Rectal smooth muscle tissue (tissue), 1 donor: ENCODE results near the gene NCSTN.

ENCODE experiments used
- H3K27ac ChIP-seq: one replicate; pipeline ENCODE4 v1.7.0; 2013; ENCODE audit warnings: low read depth, low read length, inconsistent platforms
- H3K27me3 ChIP-seq: one replicate; pipeline ENCODE4 v1.7.0; 2013; ENCODE audit warnings: low read length; ENCODE audit not compliant: control insufficient read depth, insufficient read depth
- H3K36me3 ChIP-seq: one replicate; pipeline ENCODE4 v1.7.0; 2013; ENCODE audit warnings: low read length; ENCODE audit not compliant: control insufficient read depth, insufficient read depth
- H3K4me1 ChIP-seq: one replicate; pipeline ENCODE4 v1.7.0; 2013; ENCODE audit warnings: low read length; ENCODE audit not compliant: control insufficient read depth, insufficient read depth
- H3K4me3 ChIP-seq: one replicate; pipeline ENCODE4 v1.7.0; 2013; ENCODE audit warnings: low read length
- H3K9ac ChIP-seq: one replicate; pipeline ENCODE4 v1.7.0; 2013; ENCODE audit warnings: low read length

Gene NCSTN

DNA sequence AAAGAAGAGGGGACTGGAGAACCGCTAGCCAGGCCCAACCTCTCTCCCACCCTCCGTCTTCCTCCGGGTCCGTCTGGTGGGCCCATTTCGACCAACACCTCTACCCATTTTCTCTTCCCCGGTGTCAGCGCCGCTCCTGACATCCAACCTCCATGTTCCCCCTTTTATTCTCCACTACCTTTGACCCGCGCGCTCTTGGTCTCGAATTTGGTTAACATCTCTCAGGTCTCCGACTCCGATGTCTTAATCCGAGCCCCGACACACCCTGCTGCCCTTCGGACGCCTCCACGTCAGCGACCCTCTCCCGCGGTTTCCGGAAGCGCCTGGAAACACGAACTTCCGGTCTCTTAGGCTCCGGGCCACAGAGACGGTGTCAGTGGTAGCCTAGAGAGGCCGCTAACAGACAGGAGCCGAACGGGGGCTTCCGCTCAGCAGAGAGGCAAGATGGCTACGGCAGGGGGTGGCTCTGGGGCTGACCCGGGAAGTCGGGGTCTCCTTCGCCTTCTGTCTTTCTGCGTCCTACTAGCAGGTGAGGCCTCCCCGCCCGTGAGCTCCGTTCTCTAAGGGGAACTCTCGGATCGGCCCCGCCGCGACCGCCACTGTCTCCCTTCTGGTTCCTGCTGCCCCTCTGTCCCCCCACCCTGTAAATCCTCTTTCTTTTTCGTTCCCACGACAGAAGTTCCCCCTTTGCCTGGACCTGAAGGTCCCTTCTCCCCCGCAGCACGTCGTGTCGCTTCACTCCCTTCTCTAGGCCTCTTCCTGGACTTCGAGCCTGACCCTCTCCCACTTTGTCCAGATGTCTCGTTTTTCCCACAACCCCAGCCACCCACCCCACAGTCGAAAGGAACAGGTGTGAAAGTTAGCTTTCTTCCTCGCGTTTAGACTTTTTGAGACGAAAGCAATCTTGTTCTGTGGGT, at the start of gene NCSTN, which contains the start of gene COPA:
Gene NCSTN (plus strand): TSS at position 431 of the 917 bp plus-strand sequence. CDS start 14 bp downstream, at position 445.
Gene COPA (minus strand): TSS at position 298 of the 917 bp plus-strand sequence. CDS start 80 bp downstream, at position 218.
- peaks cover 3% of the 10 kb centered on the region for H3K4me1 ChIP-seq
- H3K27me3 ChIP-seq = no peaks in the 10 kb centered on the region
- H3K9ac ChIP-seq = peak within 1 kb of the TSS; percentile 99
- H3K36me3 ChIP-seq = peaks cover 11% of the 10 kb centered on the region
- peak within 1 kb of the TSS; percentile 88 for H3K27ac ChIP-seq
- peak within 1 kb of the TSS; percentile 96 for H3K4me3 ChIP-seq

DNA sequence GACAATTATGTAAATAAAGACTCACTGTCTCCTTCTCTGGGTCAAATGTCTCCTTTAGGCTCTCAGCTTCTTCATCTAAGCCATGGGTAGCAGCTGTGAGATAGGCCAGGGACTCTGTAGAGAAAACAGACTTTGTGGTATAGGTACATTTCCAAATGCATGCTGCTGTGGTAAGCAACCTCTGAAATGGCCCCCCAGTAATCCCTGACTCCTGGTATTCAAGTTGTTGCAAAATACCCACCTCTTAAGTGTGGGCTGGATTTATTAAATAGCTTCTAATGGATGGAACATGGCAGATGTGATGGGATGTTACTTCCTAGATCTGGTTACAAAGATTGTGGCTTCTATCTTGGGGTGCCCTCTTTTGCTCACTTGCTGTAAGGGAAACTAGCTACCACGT, 47.1 kb upstream of the NCSTN start:
- no peak overlapping the region for H3K4me3 ChIP-seq
- peaks cover 73% of the 10 kb centered on the region for H3K36me3 ChIP-seq
- H3K27me3 ChIP-seq = no peaks in the 10 kb centered on the region
- H3K27ac ChIP-seq = no peak overlapping the region
- H3K4me1 ChIP-seq = no peaks in the 10 kb centered on the region
- H3K9ac ChIP-seq = no peak overlapping the region

DNA sequence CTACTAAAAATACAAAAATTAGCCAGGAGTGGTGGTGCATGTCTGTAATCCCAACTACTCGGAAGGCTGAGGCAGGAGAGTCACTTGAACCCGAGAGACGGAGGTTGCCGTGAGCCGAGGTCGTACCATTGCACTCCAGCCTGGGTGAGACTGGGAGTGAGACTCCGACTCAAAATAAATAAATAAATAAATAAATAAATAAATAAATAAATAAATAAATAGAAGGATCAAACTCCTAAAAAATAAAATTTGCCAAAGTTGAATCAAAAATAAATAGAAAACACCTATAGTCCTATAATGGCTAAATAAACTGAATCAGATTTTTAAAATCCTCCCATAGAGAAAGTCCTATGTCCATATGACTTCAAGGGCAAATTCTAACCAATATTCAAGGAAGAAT, 43.0 kb upstream of the NCSTN start:
- Histone ChIP-seq H3K36me3 (peaks cover 36% of the 10 kb centered on the region), H3K9ac (no peak overlapping the region)

DNA sequence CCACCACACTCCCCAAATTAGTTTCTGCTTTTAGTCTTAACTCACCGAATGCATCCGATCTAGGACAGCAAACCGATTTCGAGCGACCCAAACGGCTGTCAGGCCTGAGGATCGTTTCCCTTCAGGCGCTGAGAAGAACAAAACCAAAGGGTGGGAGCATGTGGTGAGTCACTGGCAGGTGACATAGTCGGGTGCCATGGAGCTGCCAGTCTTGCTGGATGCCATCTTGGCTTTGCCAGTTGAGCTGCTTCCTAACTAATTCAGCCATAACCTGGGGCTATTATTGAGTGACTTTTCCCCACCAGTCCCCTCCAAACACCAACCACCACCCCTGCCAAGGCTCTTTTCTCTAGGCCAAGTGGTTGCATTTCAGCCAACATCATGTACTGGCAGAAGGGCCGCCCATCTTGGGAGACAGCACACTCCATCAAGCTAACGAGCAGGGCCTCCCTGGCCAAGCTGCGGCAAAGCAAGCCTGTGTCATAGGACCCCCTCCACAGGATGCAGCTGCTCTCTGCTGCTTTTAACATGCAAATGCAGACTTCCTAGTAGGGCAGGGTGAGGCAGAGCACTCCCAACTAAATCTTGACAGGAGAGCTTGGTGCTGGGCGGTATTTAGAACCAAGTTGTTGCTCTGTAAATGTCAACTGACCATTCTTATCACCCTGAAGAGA, 35.9 kb upstream of the NCSTN start:
- Histone ChIP-seq H3K9ac (no peak overlapping the region), H3K4me3 (no peak overlapping the region), H3K27ac (no peak overlapping the region), H3K36me3 (peaks cover 51% of the 10 kb centered on the region), H3K4me1 (no peaks in the 10 kb centered on the region), H3K27me3 (no peaks in the 10 kb centered on the region)

More for the DNA sequence above, 43.0 kb upstream of the NCSTN start:
- no peaks in the 10 kb centered on the region for H3K27me3 ChIP-seq
- no peaks in the 10 kb centered on the region for H3K4me1 ChIP-seq
- no peak overlapping the region for H3K4me3 ChIP-seq
- H3K27ac ChIP-seq = no peak overlapping the region

DNA sequence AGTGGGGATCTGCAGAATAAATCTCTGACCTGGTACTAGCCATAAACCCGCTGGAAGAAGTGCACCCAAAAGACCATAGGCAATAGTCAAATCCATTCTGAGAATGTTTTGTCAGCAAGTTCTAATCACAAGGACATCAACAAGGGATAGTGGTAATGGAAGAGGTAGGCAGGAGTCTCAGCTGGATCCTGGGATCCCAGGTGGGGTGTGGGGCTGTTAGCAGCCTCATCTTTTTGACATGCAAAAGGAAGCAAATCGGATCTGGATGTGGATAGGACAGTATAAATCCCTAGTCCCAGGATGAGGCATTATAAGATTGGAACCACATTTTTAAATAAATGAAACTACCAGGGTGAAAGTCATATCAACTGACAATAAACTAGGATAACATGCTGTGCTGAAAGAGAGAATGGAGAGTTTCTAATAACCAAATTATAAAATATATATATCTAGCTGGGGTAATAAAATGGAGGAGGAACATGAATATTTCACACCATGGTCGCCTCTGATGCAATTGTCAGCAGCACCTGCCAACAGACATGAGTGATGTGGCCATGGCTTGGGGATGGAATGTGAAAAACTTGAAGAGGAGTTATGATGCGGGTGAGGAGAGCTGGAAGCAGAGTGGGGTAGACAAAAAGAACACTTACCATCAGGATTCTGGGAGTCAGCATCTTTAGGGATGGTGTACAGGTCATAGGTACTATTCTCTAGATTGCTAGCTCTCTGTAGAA, 34.6 kb upstream of the NCSTN start:
- Histone ChIP-seq H3K27ac (no peak overlapping the region), H3K36me3 (peaks cover 59% of the 10 kb centered on the region), H3K4me3 (no peak overlapping the region)

DNA sequence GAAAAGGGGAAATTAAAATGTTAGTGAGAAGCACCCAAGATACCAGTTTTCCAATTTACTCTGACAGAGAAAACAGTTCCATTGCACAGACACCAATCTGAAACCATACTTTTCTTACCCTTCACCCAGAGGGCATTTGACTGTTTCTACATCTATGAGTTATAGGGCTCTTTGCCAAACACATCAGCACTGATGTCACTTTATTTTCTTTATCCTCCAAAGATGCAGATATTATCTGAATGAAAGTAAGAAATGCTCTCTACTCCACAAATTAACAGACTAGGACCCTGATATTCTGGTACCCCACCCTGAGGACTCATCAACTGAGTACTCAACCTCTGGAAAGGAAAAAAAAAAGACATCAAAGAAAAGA, 34.0 kb upstream of the NCSTN start:
- Histone ChIP-seq H3K4me1 (no peaks in the 10 kb centered on the region), H3K4me3 (no peak overlapping the region), H3K36me3 (peaks cover 59% of the 10 kb centered on the region), H3K27ac (no peak overlapping the region), H3K9ac (no peak overlapping the region), H3K27me3 (no peaks in the 10 kb centered on the region)

More for the DNA sequence above, 34.6 kb upstream of the NCSTN start:
- Histone ChIP-seq H3K4me1 (no peaks in the 10 kb centered on the region), H3K27me3 (no peaks in the 10 kb centered on the region), H3K9ac (no peak overlapping the region)

DNA sequence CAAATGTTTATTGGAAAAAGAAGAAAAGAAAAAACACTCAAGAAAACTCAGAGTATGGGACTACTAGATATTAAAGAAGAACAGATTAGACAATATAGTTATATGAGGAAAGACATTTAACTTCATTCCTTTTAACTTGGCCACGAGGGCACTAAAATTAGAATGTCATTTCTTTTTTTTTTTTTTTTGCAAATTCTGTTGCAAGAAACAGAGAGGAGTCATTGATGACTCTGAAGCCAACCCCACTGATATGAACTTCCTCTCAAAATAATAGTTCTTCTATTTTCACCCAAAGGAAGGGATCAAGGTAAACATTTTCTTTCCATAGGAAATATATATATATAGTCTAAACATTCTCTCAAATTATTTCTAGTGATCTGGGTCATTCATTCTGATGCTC, 33.6 kb upstream of the NCSTN start:
- Histone ChIP-seq H3K27me3 (no peaks in the 10 kb centered on the region), H3K27ac (no peak overlapping the region), H3K4me1 (no peaks in the 10 kb centered on the region), H3K36me3 (peaks cover 59% of the 10 kb centered on the region), H3K4me3 (no peak overlapping the region), H3K9ac (no peak overlapping the region)

DNA sequence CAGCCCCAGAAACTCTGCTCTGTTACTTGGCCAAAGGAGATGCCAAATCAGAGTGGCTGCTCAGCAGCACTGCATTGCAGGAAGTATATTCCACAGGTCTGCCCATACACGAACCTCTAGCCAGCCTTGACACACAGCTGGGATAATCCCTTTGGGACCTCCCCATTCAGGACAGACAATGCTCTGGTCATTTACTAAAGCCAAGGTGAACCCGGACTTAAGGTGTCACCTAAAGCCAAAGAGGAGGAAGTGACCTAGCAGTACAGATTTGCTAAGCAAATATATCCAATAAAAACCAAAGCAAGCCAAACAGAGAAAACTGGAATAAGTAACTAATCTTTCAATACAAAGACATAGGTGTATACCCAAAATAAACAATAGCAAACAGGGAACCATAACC, 27.8 kb upstream of the NCSTN start:
- Histone ChIP-seq H3K27ac (no peak overlapping the region), H3K27me3 (no peaks in the 10 kb centered on the region), H3K36me3 (peaks cover 23% of the 10 kb centered on the region), H3K4me3 (no peak overlapping the region), H3K9ac (no peak overlapping the region), H3K4me1 (no peaks in the 10 kb centered on the region)

DNA sequence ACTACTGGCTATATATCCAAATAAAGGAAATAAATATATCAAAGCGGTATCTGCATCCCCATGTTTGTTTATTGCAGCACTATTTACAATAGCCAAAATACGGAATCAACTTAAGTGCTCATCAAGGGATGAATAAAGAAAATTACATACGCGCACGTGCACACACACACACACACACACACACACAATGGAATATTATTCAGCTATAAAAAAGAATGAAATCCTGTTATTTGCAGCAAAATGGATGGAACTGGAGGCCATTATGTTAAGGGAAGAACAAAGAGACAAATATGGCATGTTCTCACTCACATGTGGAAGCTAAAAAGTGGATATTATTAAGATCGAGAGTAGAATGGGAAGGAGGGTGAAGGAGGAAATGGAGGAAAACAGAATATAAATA, 20.4 kb upstream of the NCSTN start:
- H3K4me3 ChIP-seq = no peak overlapping the region

DNA sequence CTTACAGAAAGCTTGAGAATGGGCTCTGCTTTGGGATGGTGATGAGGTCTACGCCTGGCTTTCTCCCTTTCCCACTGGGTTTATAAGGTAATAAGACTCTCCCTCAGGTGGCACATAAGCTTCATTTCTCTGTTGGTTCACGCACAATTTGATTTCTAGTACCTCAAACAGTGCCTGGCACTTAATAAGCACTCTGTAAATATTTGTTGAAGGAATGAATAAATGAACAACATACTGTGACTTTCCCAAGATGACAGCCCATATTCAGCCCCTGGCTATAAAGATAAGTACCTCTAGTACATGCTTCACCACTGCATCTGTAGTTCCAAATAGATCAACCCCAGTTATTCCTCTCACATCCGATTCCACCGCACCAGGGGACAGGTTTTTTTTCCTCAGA, 17.9 kb upstream of the NCSTN start:
- H3K36me3 ChIP-seq = peaks cover 37% of the 10 kb centered on the region
- H3K4me1 ChIP-seq = no peaks in the 10 kb centered on the region
- no peak overlapping the region for H3K4me3 ChIP-seq
- H3K9ac ChIP-seq = no peak overlapping the region
- H3K27me3 ChIP-seq = no peaks in the 10 kb centered on the region
- no peak overlapping the region for H3K27ac ChIP-seq

More for the DNA sequence above, 20.4 kb upstream of the NCSTN start:
- H3K27me3 ChIP-seq = no peaks in the 10 kb centered on the region
- H3K36me3 ChIP-seq = peaks cover 25% of the 10 kb centered on the region
- no peaks in the 10 kb centered on the region for H3K4me1 ChIP-seq
- H3K9ac ChIP-seq = no peak overlapping the region
- H3K27ac ChIP-seq = no peak overlapping the region

DNA sequence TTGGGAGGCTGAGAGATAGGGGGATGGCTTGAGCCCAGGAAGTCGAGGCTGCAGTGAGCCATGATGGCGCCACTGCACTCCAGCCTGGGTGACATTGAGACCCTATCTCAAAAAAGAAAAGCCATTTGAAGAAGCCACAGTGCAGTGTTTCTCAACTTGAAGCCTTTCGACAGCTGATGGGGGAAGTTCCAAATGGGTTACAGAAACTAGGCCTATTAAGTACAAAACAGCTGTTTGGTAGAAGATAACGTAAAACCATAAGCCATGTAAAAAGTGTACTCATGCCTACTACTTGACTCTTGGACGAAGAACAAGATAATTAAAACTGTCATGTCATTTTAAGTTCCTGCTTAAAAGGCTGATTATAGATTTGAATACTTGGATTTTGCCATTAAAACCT, 16.8 kb upstream of the NCSTN start:
- Histone ChIP-seq H3K4me1 (no peaks in the 10 kb centered on the region), H3K27ac (no peak overlapping the region), H3K36me3 (peaks cover 41% of the 10 kb centered on the region), H3K27me3 (no peaks in the 10 kb centered on the region), H3K9ac (no peak overlapping the region), H3K4me3 (no peak overlapping the region)

DNA sequence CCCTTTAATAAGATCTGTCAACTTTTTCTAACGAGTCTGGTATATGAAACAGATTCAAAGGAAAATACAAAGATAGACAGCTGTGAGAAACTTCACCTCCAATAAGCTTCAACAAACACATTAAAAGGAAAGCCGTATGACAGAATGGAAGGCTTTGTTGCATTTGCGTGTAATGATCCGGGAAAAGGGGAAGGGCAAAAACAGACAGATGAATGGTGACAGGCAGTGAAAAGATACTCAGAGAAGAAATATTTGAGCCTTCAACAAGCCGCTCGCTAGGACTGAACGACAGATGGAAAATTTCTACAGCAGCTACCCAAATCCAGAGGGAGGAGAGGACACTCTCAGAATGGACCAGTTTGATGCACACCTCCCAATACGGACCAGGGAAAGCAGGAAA, 15.0 kb upstream of the NCSTN start:
- Histone ChIP-seq H3K9ac (no peak overlapping the region), H3K4me1 (no peaks in the 10 kb centered on the region), H3K4me3 (no peak overlapping the region), H3K27ac (no peak overlapping the region), H3K36me3 (peaks cover 44% of the 10 kb centered on the region), H3K27me3 (no peaks in the 10 kb centered on the region)
